ENCODE data around the gene NBAS. TPM values are rescaled to one million over a fixed set of nuclear protein-coding genes. Genes with fewer than 3 reads are reported as not detected.

The NBAS gene
- total RNA-seq, 1 donor from 2014 or later: 86.4 TPM

DNA sequence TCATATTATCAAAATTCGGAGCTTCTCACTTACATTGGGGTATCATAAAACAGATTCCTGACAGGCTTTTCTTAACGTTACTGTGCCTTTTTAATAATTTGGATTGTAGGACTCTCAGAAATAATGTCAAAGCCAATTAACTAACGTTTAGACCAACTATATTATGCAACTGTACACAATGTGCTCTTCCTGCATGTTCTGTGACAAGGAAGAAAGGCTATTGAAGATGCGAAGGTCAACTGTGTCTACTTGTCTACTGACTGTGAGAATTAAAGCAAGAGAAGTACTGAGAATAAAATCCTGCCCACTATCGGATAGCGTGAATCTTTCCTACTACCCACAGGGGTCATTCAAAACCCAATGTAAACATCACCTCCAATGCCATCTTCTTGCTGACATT lies 393.0 kb downstream of the NBAS start:
- DNase-seq (ENCODE audit: low read depth): no peak

DNA sequence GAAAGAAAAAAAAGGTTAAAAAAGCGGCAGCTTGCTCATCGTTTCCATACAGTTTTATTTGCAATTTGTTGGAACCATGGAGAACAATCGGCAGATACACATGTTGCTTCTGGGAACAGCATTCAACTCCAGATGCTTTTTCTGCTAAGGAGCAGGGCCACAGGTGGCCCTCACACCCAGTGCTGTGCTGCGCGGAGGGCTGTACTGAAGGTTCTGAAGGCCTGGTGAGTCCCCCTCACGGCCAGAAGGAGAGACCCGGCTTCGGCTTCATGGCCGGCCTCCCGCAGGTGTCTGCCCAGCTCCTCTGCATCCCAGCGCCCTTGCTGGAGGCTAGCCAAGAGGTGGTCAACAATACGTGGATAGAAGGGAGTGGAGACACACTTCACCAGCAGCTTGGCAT lies 394.3 kb downstream of the NBAS start:
- no peak for DNase-seq (ENCODE audit: low read depth)

DNA sequence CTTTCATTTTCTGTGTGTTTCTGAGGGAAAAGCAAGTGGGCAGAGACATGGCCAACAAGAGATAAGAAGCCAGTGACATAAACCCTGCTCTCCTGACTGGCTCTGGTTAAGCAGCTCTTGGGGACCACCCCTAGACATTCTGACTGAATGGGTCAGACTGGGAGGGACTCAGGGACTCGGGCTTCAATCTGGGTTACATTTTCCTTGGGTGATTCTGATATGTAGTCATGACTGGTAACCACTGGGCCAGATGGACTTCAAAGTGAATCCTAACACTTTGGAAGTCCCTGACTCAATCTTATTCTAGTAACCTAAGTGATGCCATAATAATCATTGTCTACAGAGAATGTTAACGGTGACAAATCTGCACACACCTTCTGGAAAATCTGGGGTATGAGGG lies 397.8 kb downstream of the NBAS start:
- no peak for DNase-seq (ENCODE audit: low read depth)

DNA sequence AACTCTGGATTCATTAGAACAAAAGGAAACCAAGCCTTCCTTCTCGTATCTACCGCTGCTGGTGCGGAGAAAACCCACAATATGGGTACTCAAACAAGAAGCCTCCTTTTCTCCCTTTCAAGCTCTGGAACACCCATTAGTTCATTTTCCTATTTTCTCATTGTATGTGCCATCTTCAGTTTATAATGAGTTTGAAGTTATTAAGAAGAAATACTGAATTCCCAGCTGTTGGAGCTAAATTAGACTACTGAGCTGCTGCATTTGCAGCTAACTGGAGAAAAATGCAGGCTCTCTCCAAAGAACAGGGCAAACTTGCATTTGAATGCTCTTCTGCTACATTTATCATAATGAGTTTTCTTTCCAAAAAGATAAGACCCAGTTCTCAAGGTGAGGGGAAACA lies 398.5 kb downstream of the NBAS start:
- DNase-seq (ENCODE audit: low read depth): no peak

DNA sequence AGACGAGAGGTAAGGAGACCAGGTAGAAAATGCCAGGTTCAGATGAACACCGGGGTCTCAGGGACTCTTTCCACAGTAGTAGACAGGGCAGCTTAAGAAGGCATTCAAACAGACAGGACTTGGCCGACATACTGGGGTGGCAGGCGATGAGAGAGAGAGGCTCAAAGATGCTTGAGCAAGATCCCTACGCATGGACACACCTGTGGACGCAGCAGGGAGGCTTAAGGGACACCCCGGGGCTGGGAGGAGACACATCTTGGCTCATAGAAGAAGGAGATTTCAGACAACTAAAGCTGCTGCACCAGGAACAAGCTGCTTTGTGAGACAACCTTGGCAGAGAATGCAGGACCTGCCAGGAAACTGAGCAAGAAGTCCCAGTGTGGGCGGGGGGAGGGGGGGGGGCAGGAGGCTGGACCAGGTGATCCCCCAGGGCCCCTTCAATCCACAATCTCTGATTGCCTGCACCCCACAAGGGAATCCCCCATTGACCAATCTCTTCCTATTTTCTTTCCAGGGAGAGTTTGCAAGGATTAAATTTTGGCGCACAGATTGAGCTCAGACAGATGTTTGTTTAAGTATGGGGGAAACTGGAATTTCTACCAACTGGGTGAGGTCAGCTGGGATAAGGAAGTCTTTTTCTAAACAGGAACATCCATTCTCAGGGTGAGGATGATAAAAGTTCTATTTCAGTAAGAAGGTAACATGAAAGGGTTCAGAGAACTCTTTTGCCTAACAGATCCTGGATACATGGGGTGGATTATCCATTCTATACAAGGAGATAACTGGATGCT lies 400.7 kb downstream of the NBAS start:
- no peak for DNase-seq (ENCODE audit: low read depth)

- peak; percentile 35 for DNase-seq (ENCODE audit: low read depth)
These were observed 401.4 kb downstream of the NBAS start for GRCh38 chr2:15159751-15160177.

DNA sequence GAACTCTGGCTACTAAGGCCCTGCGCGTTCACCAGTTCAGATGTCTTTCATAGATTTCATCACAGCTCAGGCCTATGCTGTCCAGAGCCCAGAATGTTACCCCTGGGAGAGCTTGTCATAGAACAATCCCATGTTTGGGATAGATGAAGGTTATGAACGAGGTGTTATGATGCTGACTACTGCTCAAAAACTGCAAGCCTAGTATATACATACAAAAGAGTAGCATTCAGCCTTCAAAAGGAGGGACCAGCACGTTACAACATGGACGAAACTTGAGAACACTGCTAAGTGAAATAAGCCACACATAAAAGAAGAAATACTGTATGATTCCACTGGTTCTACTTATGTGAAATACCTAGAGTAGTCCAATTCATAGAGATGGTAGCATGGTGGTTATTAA lies 401.9 kb downstream of the NBAS start:
- no peak for DNase-seq (ENCODE audit: low read depth)

DNA sequence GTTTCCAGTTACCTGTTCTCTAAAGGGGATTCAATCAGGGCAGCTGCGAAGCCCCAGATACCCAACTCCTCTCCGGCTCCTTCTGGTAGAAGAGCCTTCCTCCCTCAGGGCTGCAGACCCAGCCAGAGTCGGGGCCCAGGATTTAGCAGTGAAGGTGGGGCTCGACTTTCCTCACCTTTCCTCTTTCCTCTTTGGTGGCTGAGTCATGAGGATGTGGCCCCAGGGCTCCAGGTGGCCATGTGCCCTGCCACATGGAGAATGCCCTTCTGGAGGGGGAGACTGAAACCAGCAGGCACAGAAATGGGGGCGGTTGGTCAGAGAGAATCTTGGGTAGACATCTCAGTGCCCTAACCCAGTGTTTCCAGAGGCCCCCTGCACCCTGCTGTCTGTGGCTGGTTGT lies 402.6 kb downstream of the NBAS start:
- no peak for DNase-seq (ENCODE audit: low read depth)

DNA sequence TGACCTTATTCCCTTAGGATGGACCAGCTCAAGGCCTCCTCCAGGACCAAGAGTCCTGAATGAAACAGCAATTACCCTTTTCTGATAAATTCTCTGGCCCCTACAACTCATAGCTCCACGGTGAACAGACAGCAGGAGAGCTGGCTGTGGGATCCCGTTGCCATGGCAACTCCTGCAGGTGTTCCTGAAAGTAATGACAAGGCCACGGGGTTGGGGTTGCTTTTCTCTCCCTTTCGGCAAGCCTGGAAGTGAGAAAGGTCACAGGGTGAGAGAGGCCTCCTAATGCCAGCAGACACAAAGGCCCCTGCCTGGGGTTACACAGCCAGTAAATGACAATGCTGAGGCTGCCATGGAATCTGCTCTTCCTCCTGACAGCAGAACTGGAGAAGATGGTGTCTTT lies 403.0 kb downstream of the NBAS start:
- DNase-seq (ENCODE audit: low read depth): no peak

DNA sequence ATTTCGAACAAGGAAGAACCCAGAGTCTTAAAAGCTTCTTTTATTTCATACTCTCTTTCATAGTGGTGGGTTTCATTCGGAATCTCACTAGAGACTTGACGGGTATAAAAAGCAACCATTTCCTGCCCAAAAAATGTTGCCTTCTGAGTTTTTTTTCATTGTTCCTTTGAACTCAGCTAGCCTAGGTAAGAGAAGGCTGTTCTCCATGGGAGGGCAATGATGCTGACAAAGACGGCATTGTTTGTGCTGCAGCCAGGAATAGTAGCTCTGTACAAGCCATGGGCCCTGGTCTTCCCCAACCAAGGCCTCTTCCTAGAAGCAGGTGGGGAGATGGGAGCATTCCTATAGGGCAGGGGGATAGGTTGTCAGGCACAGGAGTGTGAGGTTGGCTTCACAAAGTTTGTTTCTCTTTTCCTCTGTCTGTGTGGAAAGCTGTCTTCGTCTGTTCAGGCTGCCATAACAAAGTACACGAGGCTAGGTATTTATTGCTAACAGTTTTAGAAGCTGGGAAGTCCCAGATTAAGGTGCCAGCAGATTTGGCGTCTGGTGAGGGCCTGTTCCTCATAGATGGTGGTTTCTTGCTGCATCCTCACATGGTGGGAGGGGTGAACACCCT lies 405.1 kb downstream of the NBAS start:
- no peak for DNase-seq (ENCODE audit: low read depth)

- DNase-seq (ENCODE audit: low read depth): peak; percentile 55
These were observed 406.8 kb downstream of the NBAS start for GRCh38 chr2:15154297-15154696.

- DNase-seq (ENCODE audit: low read depth): no peak
These were observed 408.8 kb downstream of the NBAS start for GRCh38 chr2:15152382-15152781.

- no peak for DNase-seq (ENCODE audit: low read depth)
These were observed 412.1 kb downstream of the NBAS start for GRCh38 chr2:15149063-15149462.

GRCh38 chr2:15147591-15147990 lies 413.5 kb downstream of the NBAS start:
- DNase-seq (ENCODE audit: low read depth): no peak

- DNase-seq (ENCODE audit: low read depth): no peak
These were observed 414.2 kb downstream of the NBAS start for GRCh38 chr2:15146960-15147359.

DNA sequence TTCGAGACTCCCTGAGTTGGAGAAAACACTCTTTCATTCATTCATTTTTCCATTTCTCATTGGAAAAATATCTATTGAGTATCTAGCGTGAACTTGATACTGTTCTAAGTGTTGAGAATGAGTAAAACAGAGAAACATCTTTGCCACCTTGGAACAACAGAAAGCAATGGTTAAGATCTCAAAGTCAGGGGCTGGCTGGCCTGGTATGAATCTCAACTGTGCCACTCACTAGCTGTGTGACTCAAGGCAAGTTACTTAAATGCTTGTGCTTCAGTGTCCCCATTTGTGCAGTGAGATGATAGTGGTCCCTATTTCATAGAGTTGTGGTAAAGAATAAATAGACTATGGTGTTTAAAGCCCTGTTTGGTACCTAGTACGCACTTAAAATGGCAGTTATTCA lies 415.2 kb downstream of the NBAS start:
- DNase-seq (ENCODE audit: low read depth): no peak

DNA sequence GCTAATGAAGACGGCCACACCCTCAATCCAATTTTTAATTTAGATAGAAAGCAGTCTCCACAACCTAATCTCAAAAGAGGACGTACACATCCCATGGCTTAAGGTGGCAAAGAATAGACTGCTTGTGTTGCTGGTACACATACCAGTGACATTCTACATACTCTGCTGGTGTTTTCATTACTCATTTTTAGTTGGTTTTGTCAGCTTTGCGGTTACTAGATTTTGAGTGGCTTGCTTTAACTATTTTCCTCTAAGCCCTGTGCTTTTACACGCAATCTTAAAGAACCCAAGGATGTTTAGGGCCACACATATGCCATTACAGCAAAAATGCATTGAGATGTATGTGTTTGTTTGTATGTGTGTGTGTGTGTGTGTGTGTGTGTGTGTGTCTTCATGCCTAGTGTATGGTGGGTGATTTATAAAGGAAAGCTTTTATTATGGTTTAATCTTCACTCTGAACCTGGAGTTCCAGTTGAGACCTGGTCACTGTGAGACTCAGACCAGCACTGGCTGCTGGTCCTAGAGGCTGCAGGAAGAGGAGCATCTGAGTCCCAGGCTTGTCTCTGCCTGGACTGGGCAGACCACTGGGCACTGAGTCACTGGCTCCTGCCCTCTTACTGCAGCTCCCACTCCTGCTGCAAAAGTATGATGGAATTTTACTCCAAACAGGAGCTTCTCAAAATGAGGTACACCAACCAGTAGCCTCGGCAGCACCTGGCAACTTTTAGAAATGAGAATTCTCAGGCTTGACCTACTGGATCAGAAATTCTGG lies 415.9 kb downstream of the NBAS start:
- DNase-seq (ENCODE audit: low read depth): no peak

- no peak for DNase-seq (ENCODE audit: low read depth)
These were observed 419.0 kb downstream of the NBAS start for GRCh38 chr2:15142069-15142689.

GRCh38 chr2:15141211-15141610 lies 419.9 kb downstream of the NBAS start:
- no peak for DNase-seq (ENCODE audit: low read depth)

GRCh38 chr2:15136639-15137038 lies 424.5 kb downstream of the NBAS start:
- DNase-seq (ENCODE audit: low read depth): no peak

- no peak for DNase-seq (ENCODE audit: low read depth)
These were observed 426.2 kb downstream of the NBAS start for GRCh38 chr2:15134957-15135356.

DNA sequence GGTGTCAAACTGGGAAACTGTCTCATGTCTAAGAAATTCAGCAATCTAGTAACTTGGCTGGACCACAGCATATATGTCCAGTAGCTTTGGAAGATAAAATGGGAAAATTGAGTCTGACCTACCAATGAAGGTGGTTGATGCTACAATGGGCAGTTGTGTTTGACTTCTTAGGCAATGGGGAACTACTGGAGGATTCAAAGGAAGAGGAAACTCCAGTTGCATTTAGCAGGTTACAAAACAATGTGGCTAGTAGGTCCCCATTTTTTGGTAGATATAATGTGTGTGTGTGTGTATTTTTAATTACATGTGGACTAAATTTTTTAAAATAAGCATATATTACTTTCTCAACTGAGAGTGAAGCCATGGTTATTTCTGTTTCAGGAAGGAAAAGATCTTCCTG lies 427.7 kb downstream of the NBAS start:
- DNase-seq (ENCODE audit: low read depth): no peak
